Psoas muscle (tissue), 8 donors: ENCODE results near the gene TRMT44. TPM values are rescaled to one million over a fixed set of nuclear protein-coding genes. Genes with fewer than 3 reads are reported as not detected.
A peak's percentile ranks its signal among the peaks of the same experiment; 100 is the strongest.

Experiments used
- ATAC-seq, 4 donors: fragments of 200-7000 bp; cut with Tn5 transposase; one replicate each; pipeline ENCODE4 v1.9.1; 2020; ENCODE audit warnings: moderate library complexity in 3 of 4, mild to moderate bottlenecking in 2 of 4
- DNase-seq, 2 donors: peaks; one replicate each; pipeline ENCODE4 v3.0.0-alpha.2; 2020
- H3K27ac ChIP-seq: fragments of 200-600 bp; one replicate; pipeline ENCODE4 v1.8.0; 2022
- H3K27me3 ChIP-seq, 3 donors: fragments of 200-600 bp in 1 of 3; one replicate each; pipeline versions ENCODE4 v1.6.1 to v1.8.0; 2013 to 2022; ENCODE audit warnings: low read length in 2 of 3, mild to moderate bottlenecking in 2 of 3, moderate library complexity in 1 of 3; ENCODE audit not compliant: insufficient read depth in 3 of 3
- H3K36me3 ChIP-seq, 2 donors: fragments of 200-600 bp in 1 of 2; one replicate each; pipeline versions ENCODE4 v1.6.1 to v1.8.0; 2013 to 2022; ENCODE audit warnings: low read depth in 1 of 2, mild to moderate bottlenecking in 1 of 2, moderate library complexity in 1 of 2; ENCODE audit not compliant: insufficient read depth in 1 of 2
- H3K4me1 ChIP-seq: fragments of 200-600 bp; one replicate; pipeline ENCODE4 v1.8.0; 2022
- H3K4me3 ChIP-seq: fragments of 200-600 bp; one replicate; pipeline ENCODE4 v1.8.0; 2022; ENCODE audit warnings: mild to moderate bottlenecking
- H3K9me3 ChIP-seq: fragments of 200-600 bp; one replicate; pipeline ENCODE4 v1.8.0; 2022
- CTCF ChIP-seq: fragments of 200-600 bp; IDR thresholded peaks from one replicate; pipeline ENCODE4 v1.8.0; 2022; ENCODE audit warnings: antibody characterized with exemption
- WGBS, 3 donors: extraction: QIAGEN DNeasy Blood & Tissue Kit; methylation state at CpG; one replicate each; pipeline versions ENCODE4 v1.1.6 to v1.1.7; 2013; 5-methylcytosine and 5-hydroxymethylcytosine counted together
- intact Hi-C, 2 donors: fragments of 100-400 bp; cut with DNase I; formaldehyde crosslinking; loops; one replicate each; pipeline versions ENCODE4 v1.11.0 to v1.14.2; 2022
- polyA plus RNA-seq, 3 donors: library from polyadenylated mRNA; stranded (reverse); fragments of 200-250 nt; gene quantifications; one replicate each; pipeline ENCODE4 v1.2.3, GENCODE V29; 2013
- total RNA-seq, 4 donors: library from RNA; stranded (reverse); fragmentation: NEBNext Ultra II Directional in 2 of 4; extraction: Animal tissue kit (Norgen Biotek cat#: 25700) in 2 of 4; gene quantifications; one replicate each; pipeline versions ENCODE4 v1.2.1 to v1.2.4, GENCODE V29; 2021 to 2023
- donor health status: healthy with polysubstance abuse.
- donor health status: DM: no; HTN: no; CAD: no; lungs with moderate emphysema.
- donor health status: Bipolar disorder and iron deficiency.
- donor health status: healthy.
- donor health status: DM: yes; HTN: yes; CAD: no.
- donor health status: DM: no; HTN: no; CAD: no.
- donor health status: DM: no; HTN: no; CAD: no.
- donor health status: DM: yes; HTN: yes; CAD: no.

TRMT44 gene
- total and polyA plus RNA-seq, 7 donors, result 3.4 to 9.1 (median 5.4) TPM

- Histone ChIP-seq H3K36me3 (peaks cover 0 to 56% of the 10 kb centered on the region in 2 donors), H3K27ac (peak overlapping the region; percentile 63), H3K9me3 (no peaks in the 10 kb centered on the region), H3K4me1 (peaks cover 12% of the 10 kb centered on the region), H3K27me3 (no peaks in the 10 kb centered on the region), H3K4me3 (no peak overlapping the region)
- TF ChIP-seq CTCF, result no peak
- no peak for ATAC-seq
- intact Hi-C loops, result loop anchor here (2.0 to 5.0 kb wide), 4 partner anchors 133 to 224 kb away; partner anchors contain the start of gene HTRA3 (in 2 of the 2)
- DNase-seq, result peak in 1 of 2 donors; percentile 49
- WGBS, 3 donors, result 83 to 88% (median 88%) methylated on average over 10 of the region's 10 CpGs
These were observed 38.9 kb upstream of the TRMT44 start for GRCh38 chr4:8401665-8402064.

- no peaks in the 10 kb centered on the region for H3K9me3 ChIP-seq
- H3K27me3 ChIP-seq, result no peaks in the 10 kb centered on the region
- H3K27ac ChIP-seq, result peak overlapping the region; percentile 63
- WGBS, 3 donors, result 35 to 41% (median 35%) methylated on average over 11 of the region's 11 CpGs
- H3K4me1 ChIP-seq, result peaks cover 12% of the 10 kb centered on the region
- H3K36me3 ChIP-seq, result peaks cover 0 to 56% of the 10 kb centered on the region in 2 donors
- intact Hi-C loops, result loop anchor here (2.0 to 5.0 kb wide), 4 partner anchors 133 to 225 kb away; partner anchors contain the start of gene HTRA3 (in 2 of the 2)
- ATAC-seq (peak in 1 of 4 donors; percentile 42), DNase-seq (peak in 1 of 2 donors; percentile 56)
- no peak overlapping the region for H3K4me3 ChIP-seq
- no peak for TF ChIP-seq CTCF
These were observed 38.4 kb upstream of the TRMT44 start for GRCh38 chr4:8402181-8402597.

GRCh38 chr4:8402640-8403039 lies 37.9 kb upstream of the TRMT44 start:
- H3K36me3 ChIP-seq, result peaks cover 0 to 57% of the 10 kb centered on the region in 2 donors
- no peaks in the 10 kb centered on the region for H3K9me3 ChIP-seq
- no peak overlapping the region for H3K4me3 ChIP-seq
- intact Hi-C loops, result loop anchor here (1.0 to 5.0 kb wide), 5 partner anchors 134 to 225 kb away; partner anchors contain the start of gene HTRA3 (in 2 of the 2)
- DNase-seq (peak; percentile 41 to 73), ATAC-seq (peak; percentile 24 to 46 (median 34))
- no peaks in the 10 kb centered on the region for H3K27me3 ChIP-seq
- 47 to 65% (median 60%) methylated on average over 14 of the region's 14 CpGs for WGBS, 3 donors
- peaks cover 12% of the 10 kb centered on the region for H3K4me1 ChIP-seq
- TF ChIP-seq CTCF, result no peak
- H3K27ac ChIP-seq, result peak overlapping the region; percentile 63

GRCh38 chr4:8403173-8403753 lies 37.3 kb upstream of the TRMT44 start:
- intact Hi-C loops, result loop anchor here (1.0 to 5.0 kb wide), 5 partner anchors 134 to 226 kb away; partner anchors contain the start of gene HTRA3 (in 2 of the 2)
- peak overlapping the region; percentile 63 for H3K27ac ChIP-seq
- H3K36me3 ChIP-seq, result peaks cover 0 to 58% of the 10 kb centered on the region in 2 donors
- peaks cover 12% of the 10 kb centered on the region for H3K4me1 ChIP-seq
- no peaks in the 10 kb centered on the region for H3K9me3 ChIP-seq
- peak; percentile 86 to 92 for DNase-seq
- 45 to 46% (median 45%) methylated on average over 12 of the region's 12 CpGs for WGBS, 3 donors
- no peak overlapping the region for H3K4me3 ChIP-seq
- ATAC-seq, result peak; percentile 84 to 91 (median 90)
- H3K27me3 ChIP-seq, result no peaks in the 10 kb centered on the region
- peak; percentile 95 for TF ChIP-seq CTCF
